Subcutaneous abdominal adipose tissue (tissue), 5 donors: ENCODE data around the gene ZNF618.

Experiments used
- H3K27ac ChIP-seq: one replicate; pipeline ENCODE4 v1.7.0; 2013; ENCODE audit warnings: low read depth, mild to moderate bottlenecking, inconsistent platforms, low read length, moderate library complexity
- H3K27me3 ChIP-seq, 5 donors: one replicate each; pipeline ENCODE4 v1.7.0; 2013; ENCODE audit warnings: low read length in 5 of 5, inconsistent platforms in 1 of 5; ENCODE audit not compliant: control insufficient read depth in 5 of 5, insufficient read depth in 4 of 5
- H3K36me3 ChIP-seq, 5 donors: one replicate each; pipeline ENCODE4 v1.7.0; 2013; ENCODE audit warnings: low read length in 5 of 5; ENCODE audit not compliant: control insufficient read depth in 5 of 5, insufficient read depth in 5 of 5
- H3K4me1 ChIP-seq, 5 donors: one replicate each; pipeline ENCODE4 v1.7.0; 2013; ENCODE audit warnings: low read length in 5 of 5, mild to moderate bottlenecking in 3 of 5, moderate library complexity in 1 of 5; ENCODE audit not compliant: control insufficient read depth in 5 of 5, insufficient read depth in 5 of 5
- H3K4me3 ChIP-seq, 5 donors: one replicate each; pipeline ENCODE4 v1.7.0; 2013; ENCODE audit warnings: low read length in 5 of 5, low read depth in 1 of 5
- H3K9ac ChIP-seq, 5 donors: one replicate each; pipeline ENCODE4 v1.7.0; 2013; ENCODE audit warnings: low read length in 5 of 5, mild to moderate bottlenecking in 4 of 5, moderate library complexity in 3 of 5
- H3K9me3 ChIP-seq, 5 donors: one replicate each; pipeline ENCODE4 v1.7.0; 2013; ENCODE audit warnings: low read length in 5 of 5; ENCODE audit not compliant: control insufficient read depth in 5 of 5
- donor health status: healthy.
- donor health status: healthy.
- donor health status: healthy.
- donor health status: healthy.
- donor health status: healthy.

Gene ZNF618

GRCh38 chr9:113976915-113977314, 100.8 kb downstream of the ZNF618 start:
- Histone ChIP-seq H3K9me3 (no peaks in the 10 kb centered on the region), H3K27me3 (no peaks in the 10 kb centered on the region), H3K9ac (no peak overlapping the region), H3K4me1 (peaks cover 0 to 7% (median 4%) of the 10 kb centered on the region in 5 donors), H3K4me3 (no peak overlapping the region), H3K36me3 (peaks cover 0 to 6% (median 4%) of the 10 kb centered on the region in 5 donors), H3K27ac (no peak overlapping the region)

- Histone ChIP-seq H3K9ac (no peak overlapping the region), H3K27me3 (no peaks in the 10 kb centered on the region), H3K4me3 (no peak overlapping the region), H3K36me3 (peaks cover 0 to 6% (median 2%) of the 10 kb centered on the region in 5 donors), H3K9me3 (no peaks in the 10 kb centered on the region), H3K4me1 (peaks cover 0 to 5% (median 1%) of the 10 kb centered on the region in 5 donors), H3K27ac (no peak overlapping the region)
Measured at GRCh38 chr9:113978725-113979342, 102.7 kb downstream of the ZNF618 start.

DNA sequence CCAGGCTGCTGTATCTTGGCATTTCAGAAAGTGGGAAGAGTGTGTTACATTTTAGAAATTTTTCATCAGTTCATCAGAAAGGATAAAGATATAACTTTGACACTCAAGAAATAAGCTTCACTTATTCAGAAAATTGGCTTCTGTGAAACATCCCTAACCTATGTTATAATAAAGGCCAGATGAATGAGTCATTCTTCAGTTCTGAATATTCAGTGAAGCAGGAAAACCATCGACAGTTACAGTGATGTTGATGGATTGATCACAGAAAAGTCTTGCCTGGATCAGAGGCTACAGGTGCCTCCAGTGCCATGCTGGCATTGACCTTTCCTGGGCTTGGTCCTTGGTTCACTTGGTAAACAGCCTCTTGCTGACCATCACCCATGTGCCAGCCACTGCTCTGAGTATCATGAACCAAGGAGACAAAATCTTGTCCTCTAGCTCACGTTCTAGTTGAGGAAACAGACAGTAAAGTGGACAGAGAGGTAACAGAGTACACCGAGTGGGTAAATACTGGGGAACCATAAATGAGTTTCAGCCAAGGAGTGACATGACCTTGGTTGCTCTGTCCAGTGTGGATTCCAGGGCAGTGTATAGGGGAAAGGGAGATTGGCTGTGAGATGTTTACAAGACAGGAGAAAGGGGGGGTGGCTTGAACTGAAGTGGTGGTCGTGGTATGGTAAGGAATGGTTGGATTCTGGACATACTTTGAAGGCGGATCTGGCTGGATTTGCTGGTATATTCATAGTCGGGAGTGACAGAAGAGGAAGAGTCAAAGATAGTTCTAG, 103.4 kb downstream of the ZNF618 start:
- no peaks in the 10 kb centered on the region for H3K27me3 ChIP-seq
- H3K4me3 ChIP-seq: no peak overlapping the region
- H3K27ac ChIP-seq: no peak overlapping the region
- H3K9ac ChIP-seq: no peak overlapping the region
- H3K9me3 ChIP-seq: no peaks in the 10 kb centered on the region
- H3K36me3 ChIP-seq: peaks cover 0 to 7% (median 5%) of the 10 kb centered on the region in 5 donors
- H3K4me1 ChIP-seq: no peaks in the 10 kb centered on the region

- no peak overlapping the region for H3K4me3 ChIP-seq
- no peaks in the 10 kb centered on the region for H3K27me3 ChIP-seq
- no peak overlapping the region for H3K27ac ChIP-seq
- H3K4me1 ChIP-seq: peaks cover 0 to 16% (median 12%) of the 10 kb centered on the region in 5 donors
- H3K9ac ChIP-seq: no peak overlapping the region
- no peaks in the 10 kb centered on the region for H3K9me3 ChIP-seq
- H3K36me3 ChIP-seq: peaks cover 0 to 21% (median 12%) of the 10 kb centered on the region in 5 donors
Measured at GRCh38 chr9:113984639-113985380, 108.7 kb downstream of the ZNF618 start.

DNA sequence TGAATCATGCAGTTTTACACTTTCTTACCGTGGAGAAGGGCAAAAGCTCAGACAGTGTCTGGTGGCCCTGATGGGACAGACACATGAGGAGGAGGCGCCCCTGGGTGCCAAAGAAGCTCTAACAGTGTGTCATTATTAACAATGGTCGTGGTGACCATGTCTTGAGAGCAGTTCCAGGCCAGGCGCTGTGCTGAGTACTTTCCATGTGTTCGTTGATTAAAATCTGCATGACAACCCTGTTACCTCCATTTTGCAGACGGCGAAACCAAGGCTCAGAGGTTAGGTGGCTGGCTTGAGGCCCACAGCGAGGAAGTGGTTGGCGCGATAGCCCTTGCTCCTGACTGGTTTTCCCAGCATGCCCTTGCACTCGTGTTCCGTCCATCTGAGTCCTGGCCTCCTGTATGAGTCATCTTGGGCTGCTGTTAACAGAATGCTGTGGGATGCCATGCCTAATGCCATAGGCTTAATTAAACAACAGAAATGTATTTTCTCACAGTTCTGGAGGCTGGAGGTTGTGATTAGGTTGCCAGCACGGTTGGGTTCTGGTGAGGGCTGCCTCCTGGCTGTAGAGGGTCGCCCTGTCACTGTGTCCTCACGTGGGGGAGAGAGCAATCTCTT, 110.0 kb downstream of the ZNF618 start:
- Histone ChIP-seq H3K27ac (no peak overlapping the region), H3K36me3 (peaks cover 0 to 21% (median 8%) of the 10 kb centered on the region in 5 donors), H3K9me3 (no peaks in the 10 kb centered on the region), H3K4me1 (peaks cover 0 to 22% (median 14%) of the 10 kb centered on the region in 5 donors), H3K4me3 (no peak overlapping the region), H3K27me3 (no peaks in the 10 kb centered on the region), H3K9ac (no peak overlapping the region)

DNA sequence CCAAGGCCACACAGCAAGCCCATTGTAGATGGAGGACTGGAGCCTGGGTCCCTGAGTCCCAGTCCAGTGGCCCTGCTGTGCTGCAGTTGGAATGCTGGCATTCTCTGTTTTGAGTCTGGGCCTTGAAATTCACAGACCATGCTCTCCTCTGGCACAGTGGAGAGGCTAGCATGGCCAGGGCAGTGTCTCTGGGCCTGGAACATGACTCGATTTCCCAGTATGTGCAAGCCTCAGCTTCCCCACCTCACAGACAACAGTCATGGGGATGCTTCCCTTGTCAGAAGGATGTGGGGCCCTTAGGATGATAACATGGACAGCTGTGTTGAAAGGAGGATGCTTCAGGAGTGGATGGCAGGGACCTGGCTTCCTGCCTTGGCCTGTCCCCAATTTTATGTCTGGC, 110.8 kb downstream of the ZNF618 start:
- H3K4me3 ChIP-seq: no peak overlapping the region
- H3K9me3 ChIP-seq: no peaks in the 10 kb centered on the region
- H3K27ac ChIP-seq: no peak overlapping the region
- peaks cover 0 to 21% (median 8%) of the 10 kb centered on the region in 5 donors for H3K36me3 ChIP-seq
- no peak overlapping the region for H3K9ac ChIP-seq
- H3K27me3 ChIP-seq: no peaks in the 10 kb centered on the region
- H3K4me1 ChIP-seq: peaks cover 0 to 30% (median 20%) of the 10 kb centered on the region in 5 donors

DNA sequence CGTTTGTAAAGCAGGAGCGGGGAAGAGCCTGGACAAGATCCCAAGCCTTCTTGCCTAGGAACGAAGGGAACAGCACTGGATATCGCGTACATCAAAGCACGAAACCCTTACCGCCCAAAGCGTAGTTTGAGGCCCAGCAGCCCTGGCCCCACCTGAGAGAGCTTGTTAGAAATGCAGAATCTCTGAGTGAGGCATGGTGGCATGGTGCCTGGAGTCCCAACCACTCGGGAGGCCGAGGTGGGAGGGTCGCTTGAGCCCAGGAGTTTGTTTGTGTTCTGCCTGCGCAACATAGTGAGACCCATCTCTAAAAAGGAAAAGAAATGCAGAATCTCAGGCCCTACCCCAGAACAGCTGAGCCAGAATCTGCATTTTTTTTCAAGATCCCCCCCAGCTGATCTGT, 111.4 kb downstream of the ZNF618 start:
- Histone ChIP-seq H3K4me1 (peaks cover 3 to 36% (median 26%) of the 10 kb centered on the region in 5 donors), H3K27me3 (no peaks in the 10 kb centered on the region), H3K4me3 (no peak overlapping the region), H3K9ac (no peak overlapping the region), H3K27ac (no peak overlapping the region), H3K36me3 (peaks cover 0 to 21% (median 8%) of the 10 kb centered on the region in 5 donors), H3K9me3 (no peaks in the 10 kb centered on the region)

DNA sequence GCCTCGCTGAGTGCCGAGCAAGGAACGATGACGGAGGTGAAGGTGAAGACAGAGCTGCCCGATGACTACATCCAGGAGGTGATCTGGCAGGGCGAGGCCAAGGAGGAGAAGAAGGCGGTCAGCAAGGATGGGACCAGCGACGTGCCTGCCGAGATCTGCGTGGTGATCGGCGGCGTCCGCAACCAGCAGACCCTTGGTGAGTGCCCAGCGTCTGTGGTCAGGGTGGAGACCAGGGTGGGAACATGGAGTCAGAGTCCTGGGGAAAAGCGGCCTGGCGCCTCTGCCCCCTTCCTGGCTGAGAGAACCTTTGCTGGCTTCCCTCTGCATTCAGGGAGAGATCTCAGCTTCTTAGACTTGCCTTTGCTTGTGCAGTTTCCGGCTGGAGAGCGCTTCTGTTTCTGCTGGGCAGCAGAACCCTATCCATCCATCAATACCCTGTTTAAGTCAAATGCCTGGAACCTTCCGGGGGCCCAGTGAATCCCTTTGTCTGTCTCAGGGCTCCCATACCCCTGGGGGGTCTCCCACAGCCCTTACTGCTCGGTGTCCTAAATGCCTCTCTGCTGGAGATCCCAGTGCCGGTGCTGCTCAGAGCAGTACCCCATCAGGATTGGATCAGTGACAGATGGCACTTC, 112.4 kb downstream of the ZNF618 start:
- H3K27ac ChIP-seq: no peak overlapping the region
- H3K4me3 ChIP-seq: no peak overlapping the region
- no peak overlapping the region for H3K9ac ChIP-seq
- H3K9me3 ChIP-seq: no peaks in the 10 kb centered on the region
- H3K36me3 ChIP-seq: peaks cover 0 to 21% (median 8%) of the 10 kb centered on the region in 5 donors
- H3K4me1 ChIP-seq: peaks cover 6 to 46% (median 36%) of the 10 kb centered on the region in 5 donors
- no peaks in the 10 kb centered on the region for H3K27me3 ChIP-seq

DNA sequence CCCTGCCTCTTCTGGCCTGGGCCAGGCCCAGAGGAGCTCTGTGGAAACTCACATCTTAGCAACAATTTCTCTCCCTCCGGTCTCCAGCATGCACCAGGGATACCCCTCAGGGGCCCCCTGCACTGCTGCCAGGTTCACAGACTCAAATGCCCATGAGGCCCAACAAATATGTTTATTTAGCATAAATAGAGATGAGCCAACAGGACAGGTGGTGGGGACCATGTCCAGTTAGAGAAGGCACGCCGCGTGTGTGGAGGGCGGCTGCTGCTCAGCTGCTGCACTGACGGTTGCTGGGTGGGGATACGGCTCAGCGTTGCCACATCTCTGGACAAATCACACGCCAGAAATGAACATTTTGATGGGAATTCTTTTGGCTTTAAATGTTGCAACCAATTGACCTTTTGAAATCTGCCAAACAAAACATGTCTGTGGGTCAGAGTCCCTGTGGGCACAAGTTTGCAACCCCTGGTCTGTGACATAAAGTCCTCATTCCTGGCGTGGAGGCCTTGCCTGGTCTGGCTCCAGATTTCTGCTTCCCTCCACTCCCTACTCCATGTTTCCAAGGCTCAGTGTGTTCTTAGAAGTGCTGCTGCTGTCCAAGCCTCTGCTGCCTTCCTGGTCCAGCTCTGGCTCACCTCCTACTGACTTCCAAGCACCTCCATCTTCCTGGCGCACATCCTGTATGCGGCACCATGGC, 113.1 kb downstream of the ZNF618 start:
- Histone ChIP-seq H3K36me3 (peaks cover 0 to 19% (median 8%) of the 10 kb centered on the region in 5 donors), H3K27me3 (no peaks in the 10 kb centered on the region), H3K9me3 (no peaks in the 10 kb centered on the region), H3K27ac (no peak overlapping the region), H3K4me3 (no peak overlapping the region), H3K9ac (no peak overlapping the region), H3K4me1 (peaks cover 10 to 52% (median 42%) of the 10 kb centered on the region in 5 donors)
